HG02678 (cell line): Measurements from ENCODE around the gene CLRN1.
"Not testable (repeated sequence)": the region's sequence is repeated elsewhere in the genome, so short reads cannot be mapped to it uniquely, and the experiment has no call there.

Experiments
- ATAC-seq: cut with Tn5 transposase; IDR thresholded peaks from one replicate; pipeline ENCODE4 v1.9.1; 2021; ENCODE audit warnings: mild to moderate bottlenecking, moderate library complexity; ENCODE audit not compliant: unreplicated experiment

The CLRN1 gene

GRCh38 chr3:150972366-150973071 is at the start of gene CLRN1:
Gene CLRN1 (minus strand): TSS chr3:150972727. CDS start chr3:150972708, 19 bp downstream.
- no peak for ATAC-seq

- ATAC-seq = no peak
These were observed 43.9 kb upstream of the CLRN1 start for GRCh38 chr3:151016478-151016795.

GRCh38 chr3:151015767-151016477 is 43.4 kb upstream of the CLRN1 start:
- no peak for ATAC-seq

- no peak for ATAC-seq
These were observed 42.7 kb upstream of the CLRN1 start for GRCh38 chr3:151015181-151015580.

GRCh38 chr3:151014501-151015018 is 42.0 kb upstream of the CLRN1 start:
- no peak for ATAC-seq

- ATAC-seq = no peak
These were observed 40.2 kb upstream of the CLRN1 start for GRCh38 chr3:151012753-151013152.

- no peak for ATAC-seq
These were observed 38.9 kb upstream of the CLRN1 start for GRCh38 chr3:151011427-151011826.

- no peak for ATAC-seq
These were observed 37.5 kb upstream of the CLRN1 start for GRCh38 chr3:151009981-151010380.

GRCh38 chr3:151009430-151009829 is 36.9 kb upstream of the CLRN1 start:
- ATAC-seq = no peak

- no peak for ATAC-seq
These were observed 36.2 kb upstream of the CLRN1 start for GRCh38 chr3:151008699-151009098.

GRCh38 chr3:151003768-151004134 is 31.2 kb upstream of the CLRN1 start:
- ATAC-seq = no peak

- no peak for ATAC-seq
These were observed 30.7 kb upstream of the CLRN1 start for GRCh38 chr3:151003029-151003767.

GRCh38 chr3:151002003-151002981 is 29.8 kb upstream of the CLRN1 start:
- ATAC-seq = no peak

GRCh38 chr3:150998996-150999395 is 26.5 kb upstream of the CLRN1 start:
- no peak for ATAC-seq

- no peak for ATAC-seq
These were observed 24.2 kb upstream of the CLRN1 start for GRCh38 chr3:150996731-150997130.

GRCh38 chr3:150995510-150995909 is 23.0 kb upstream of the CLRN1 start:
- no peak for ATAC-seq

GRCh38 chr3:150989208-150989607 is 16.7 kb upstream of the CLRN1 start:
- no peak for ATAC-seq

GRCh38 chr3:150988395-150988794 is 15.9 kb upstream of the CLRN1 start:
- not testable (repeated sequence) for ATAC-seq

GRCh38 chr3:150985711-150986110 is 13.2 kb upstream of the CLRN1 start:
- no peak for ATAC-seq

- no peak for ATAC-seq
These were observed 11.5 kb upstream of the CLRN1 start for GRCh38 chr3:150984066-150984465.
